Left ventricle myocardium inferior (tissue), 1 donor: ENCODE measurements around the gene NTN3. TPM values are rescaled to one million over a fixed set of nuclear protein-coding genes. Genes with fewer than 3 reads are reported as not detected.
"Not testable (repeated sequence)": the region's sequence is repeated elsewhere in the genome, so short reads cannot be mapped to it uniquely, and the experiment has no call there.

Source experiments
- DNase-seq: peaks from one replicate; pipeline ENCODE4 v3.0.0-alpha.2; 2020
- H3K27ac ChIP-seq: fragments of 200-600 bp; replicated peaks from 2 replicates; pipeline ENCODE4 v1.8.0; 2021
- H3K27me3 ChIP-seq: fragments of 200-600 bp; 2 replicates; pipeline ENCODE4 v1.8.0; 2021; ENCODE audit warnings: low read depth
- H3K36me3 ChIP-seq: fragments of 200-600 bp; 2 replicates; pipeline ENCODE4 v1.8.0; 2021
- H3K4me1 ChIP-seq: fragments of 200-600 bp; 2 replicates; pipeline ENCODE4 v1.8.0; 2021
- H3K4me3 ChIP-seq: fragments of 200-600 bp; 2 replicates; pipeline ENCODE4 v1.8.0; 2021; ENCODE audit warnings: mild to moderate bottlenecking, moderate library complexity
- H3K9me3 ChIP-seq: fragments of 200-600 bp; replicated peaks from 2 replicates; pipeline ENCODE4 v1.8.0; 2021
- intact Hi-C: fragments of 100-400 bp; cut with micrococcal nuclease; formaldehyde crosslinking; loops from one replicate; pipeline ENCODE4 v1.11.0; 2022
- total RNA-seq: library from RNA; stranded (reverse); fragmentation: NEBNext Ultra II Directional; extraction: Animal tissue kit (Norgen Biotek cat#: 25700); gene quantifications from one replicate; pipeline ENCODE4 v1.2.1, GENCODE V29; 2021
- TF ChIP-seq, protein P1 (sequence below): fragments of 200-600 bp; IDR thresholded peaks from 2 replicates; pipeline ENCODE4 v1.8.0; 2021; ENCODE audit warnings: antibody characterized with exemption, mild to moderate bottlenecking, borderline replicate concordance
- donor health status: DM: no; HTN: yes; CAD: no; lungs with severe emphysema.

NTN3 gene
- total RNA-seq, 1 donor from 2014 or later, result 0.14 TPM

DNA sequence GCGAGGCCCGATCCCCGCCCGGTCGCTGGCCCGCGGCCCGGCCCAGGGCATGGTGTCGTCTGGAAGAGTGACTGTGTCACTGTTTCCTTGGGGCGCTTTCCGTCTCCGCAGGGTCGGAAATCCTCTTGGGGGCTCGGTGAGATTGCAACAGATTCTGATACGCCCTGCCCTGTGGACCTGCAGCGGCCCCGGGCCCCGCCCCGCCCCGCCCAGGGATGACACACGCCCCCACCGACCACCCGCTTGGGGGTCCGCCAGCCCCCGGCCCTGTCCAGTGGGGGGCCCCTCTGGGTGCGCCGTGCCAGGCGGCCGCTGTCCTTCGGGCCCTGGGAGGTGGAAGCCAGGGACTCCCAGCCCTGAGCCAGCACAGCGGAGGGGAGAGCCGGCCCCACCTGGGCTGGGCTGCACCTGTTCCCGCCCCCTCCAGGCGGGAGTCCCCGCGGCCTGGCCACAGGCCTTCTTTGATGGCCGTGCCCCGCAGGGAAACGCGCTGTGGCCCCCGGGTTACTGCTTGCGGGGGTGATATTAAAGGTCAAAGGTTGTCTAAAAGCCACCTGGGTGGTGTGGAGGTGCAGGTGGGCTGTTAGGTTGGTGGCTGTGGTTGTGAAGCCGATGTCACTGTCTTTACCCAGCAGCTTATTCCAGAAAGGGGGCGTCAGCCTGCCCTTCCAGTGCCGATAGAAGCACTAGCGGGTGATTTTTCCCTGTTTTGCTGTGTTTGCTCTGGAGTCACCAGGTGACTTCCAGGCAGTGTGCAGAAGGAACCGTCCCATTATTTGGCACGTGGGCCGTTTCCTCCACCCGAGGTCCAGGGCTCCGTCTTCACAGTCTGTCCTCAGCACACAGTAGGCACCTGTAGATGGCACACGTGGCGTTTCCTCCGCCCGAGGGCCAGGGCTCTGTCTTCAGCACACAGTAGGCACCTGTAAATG, 4.6 kb downstream of the NTN3 start:
- Histone ChIP-seq H3K9me3 (no peaks in the 10 kb centered on the region), H3K27ac (peak overlapping the region; percentile 91), H3K36me3 (no peaks in the 10 kb centered on the region), H3K4me3 (peak overlapping the region; percentile 79), H3K4me1 (peaks cover 49% of the 10 kb centered on the region), H3K27me3 (peaks cover 30% of the 10 kb centered on the region)
- intact Hi-C loops, result no loop called here
- no peak for DNase-seq
- TF ChIP-seq, protein P1, sequence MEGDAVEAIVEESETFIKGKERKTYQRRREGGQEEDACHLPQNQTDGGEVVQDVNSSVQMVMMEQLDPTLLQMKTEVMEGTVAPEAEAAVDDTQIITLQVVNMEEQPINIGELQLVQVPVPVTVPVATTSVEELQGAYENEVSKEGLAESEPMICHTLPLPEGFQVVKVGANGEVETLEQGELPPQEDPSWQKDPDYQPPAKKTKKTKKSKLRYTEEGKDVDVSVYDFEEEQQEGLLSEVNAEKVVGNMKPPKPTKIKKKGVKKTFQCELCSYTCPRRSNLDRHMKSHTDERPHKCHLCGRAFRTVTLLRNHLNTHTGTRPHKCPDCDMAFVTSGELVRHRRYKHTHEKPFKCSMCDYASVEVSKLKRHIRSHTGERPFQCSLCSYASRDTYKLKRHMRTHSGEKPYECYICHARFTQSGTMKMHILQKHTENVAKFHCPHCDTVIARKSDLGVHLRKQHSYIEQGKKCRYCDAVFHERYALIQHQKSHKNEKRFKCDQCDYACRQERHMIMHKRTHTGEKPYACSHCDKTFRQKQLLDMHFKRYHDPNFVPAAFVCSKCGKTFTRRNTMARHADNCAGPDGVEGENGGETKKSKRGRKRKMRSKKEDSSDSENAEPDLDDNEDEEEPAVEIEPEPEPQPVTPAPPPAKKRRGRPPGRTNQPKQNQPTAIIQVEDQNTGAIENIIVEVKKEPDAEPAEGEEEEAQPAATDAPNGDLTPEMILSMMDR, result no peak

DNA sequence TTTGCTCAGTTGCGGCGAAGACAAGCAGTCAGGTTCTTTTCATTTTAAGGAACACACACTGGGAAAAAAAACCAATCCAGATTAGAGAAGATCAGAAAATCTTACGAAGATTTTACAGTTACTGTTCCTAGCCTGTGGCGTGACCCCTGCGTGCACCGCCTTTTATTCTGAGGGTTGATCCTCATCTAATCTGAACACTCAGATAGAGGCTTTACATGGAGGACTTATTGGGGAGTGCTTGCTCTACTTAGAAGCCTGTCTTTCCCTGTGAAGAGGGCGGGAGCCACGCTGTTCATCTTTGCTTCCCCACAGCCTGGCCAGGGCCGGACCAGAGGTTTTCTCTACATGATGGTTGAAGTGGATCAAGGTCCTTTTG, 5.2 kb downstream of the NTN3 start:
- Histone ChIP-seq H3K27ac (no peak overlapping the region), H3K9me3 (no peaks in the 10 kb centered on the region), H3K4me3 (peak overlapping the region; percentile 79), H3K4me1 (peaks cover 42% of the 10 kb centered on the region), H3K27me3 (peaks cover 23% of the 10 kb centered on the region), H3K36me3 (no peaks in the 10 kb centered on the region)
- intact Hi-C loops, result no loop called here
- TF ChIP-seq, protein P1, result no peak
- DNase-seq, result no peak

DNA sequence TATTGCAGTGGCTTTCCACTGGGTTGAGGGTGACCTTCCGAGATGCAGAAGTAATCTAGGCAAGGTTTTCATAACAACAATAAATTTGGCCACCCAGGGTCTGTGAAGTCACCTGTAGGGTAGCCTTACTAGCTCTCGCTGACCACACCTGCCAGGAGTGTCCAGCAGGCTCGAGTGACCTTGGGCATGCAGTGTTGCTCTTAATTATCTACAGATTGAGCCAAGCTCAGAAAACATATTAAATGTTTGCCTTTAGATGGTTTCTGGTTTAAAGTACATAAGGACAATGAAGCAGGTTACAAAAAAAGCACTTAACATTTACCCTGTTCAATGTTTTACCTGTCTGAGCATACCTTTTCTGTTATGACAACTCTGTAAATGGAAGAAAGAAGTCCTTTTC, 5.6 kb downstream of the NTN3 start:
- Histone ChIP-seq H3K27me3 (peaks cover 19% of the 10 kb centered on the region), H3K9me3 (no peaks in the 10 kb centered on the region), H3K36me3 (no peaks in the 10 kb centered on the region), H3K4me3 (no peak overlapping the region), H3K27ac (no peak overlapping the region), H3K4me1 (peaks cover 38% of the 10 kb centered on the region)
- TF ChIP-seq, protein P1, result no peak
- intact Hi-C loops, result no loop called here
- no peak for DNase-seq

DNA sequence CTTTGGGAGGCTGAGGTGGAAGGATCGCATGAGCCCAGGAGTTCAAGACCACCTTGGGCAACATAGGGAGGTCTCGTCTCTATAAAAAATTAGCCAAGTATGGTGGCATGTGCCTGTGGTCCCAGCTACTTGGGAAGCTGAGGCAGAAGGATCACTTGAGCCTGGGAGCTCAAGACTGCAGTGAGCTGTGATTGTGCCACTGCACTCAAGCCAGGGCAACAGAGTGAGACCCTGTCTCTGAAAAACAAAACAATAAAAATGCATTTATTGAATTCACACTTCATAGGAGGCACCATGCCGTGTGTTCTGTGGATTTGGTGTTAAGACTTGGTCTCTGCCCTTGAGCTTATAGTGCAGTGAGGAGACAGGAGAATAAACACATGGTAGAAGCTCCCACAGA, 6.2 kb downstream of the NTN3 start:
- no peaks in the 10 kb centered on the region for H3K36me3 ChIP-seq
- no peak overlapping the region for H3K4me3 ChIP-seq
- no peak for DNase-seq
- peaks cover 34% of the 10 kb centered on the region for H3K4me1 ChIP-seq
- TF ChIP-seq, protein P1, result no peak
- H3K9me3 ChIP-seq, result no peaks in the 10 kb centered on the region
- intact Hi-C loops, result no loop called here
- no peak overlapping the region for H3K27ac ChIP-seq
- H3K27me3 ChIP-seq, result peaks cover 13% of the 10 kb centered on the region

DNA sequence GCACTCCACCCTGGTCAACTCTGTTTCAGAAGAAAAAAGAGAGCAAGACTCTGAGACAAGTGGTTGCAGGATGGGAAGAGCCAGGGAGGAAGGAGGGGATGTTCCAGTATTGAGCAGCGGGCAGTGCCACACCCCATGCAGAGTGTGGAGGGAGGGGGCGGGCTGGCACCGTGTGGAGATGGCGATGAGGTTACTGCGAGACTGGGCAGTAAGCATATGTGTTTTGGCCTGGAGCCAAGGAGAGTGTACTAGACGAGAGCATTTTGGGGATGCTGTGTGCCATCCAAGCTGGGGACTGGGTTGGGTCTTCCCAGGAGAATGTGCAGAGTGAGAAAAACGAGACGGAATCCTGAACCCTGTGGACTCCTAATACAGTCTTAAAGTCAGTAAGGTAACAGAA, 7.2 kb downstream of the NTN3 start:
- no peak overlapping the region for H3K4me3 ChIP-seq
- no peak overlapping the region for H3K27ac ChIP-seq
- no peaks in the 10 kb centered on the region for H3K36me3 ChIP-seq
- H3K27me3 ChIP-seq, result peaks cover 4% of the 10 kb centered on the region
- TF ChIP-seq, protein P1, result no peak
- intact Hi-C loops, result no loop called here
- H3K4me1 ChIP-seq, result peaks cover 39% of the 10 kb centered on the region
- DNase-seq, result no peak
- H3K9me3 ChIP-seq, result no peaks in the 10 kb centered on the region

DNA sequence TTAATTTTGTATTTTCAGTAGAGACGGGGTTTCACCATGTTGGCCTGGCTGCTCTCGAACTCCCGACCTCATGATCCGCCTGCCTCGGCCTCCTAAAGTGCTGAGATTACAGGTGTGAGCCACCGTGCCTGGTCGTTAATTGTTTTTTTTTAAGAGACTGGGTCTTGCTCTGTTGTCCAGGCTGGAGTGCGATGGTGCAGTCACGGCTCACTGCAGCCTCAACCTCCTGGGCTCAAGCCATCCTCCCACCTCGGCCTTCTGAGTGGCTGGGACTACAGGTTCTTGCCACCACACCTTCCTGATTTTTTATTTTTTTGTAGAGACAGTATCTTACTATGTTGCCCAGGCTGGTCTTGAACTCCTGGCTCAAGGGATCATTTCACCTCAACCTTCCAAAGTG, 8.9 kb downstream of the NTN3 start:
- peaks cover 43% of the 10 kb centered on the region for H3K4me1 ChIP-seq
- H3K27ac ChIP-seq, H3K9me3 ChIP-seq, intact Hi-C loops, H3K27me3 ChIP-seq, H3K36me3 ChIP-seq, H3K4me3 ChIP-seq, DNase-seq: not testable (repeated sequence)
